Neural progenitor cell (in vitro differentiated cells): Measurements from ENCODE around the gene ASB1. TPM values are rescaled to one million over a fixed set of nuclear protein-coding genes. Genes with fewer than 3 reads are reported as not detected.

Experiments used
- DNase-seq: peaks from one replicate; pipeline ENCODE4 v3.0.0-alpha.2; 2016; ENCODE audit warnings: low spot score
- H2AFZ ChIP-seq: fragments of 200-600 bp; sonication (generic); replicated peaks from 2 replicates; pipeline ENCODE4 v1.6.1; 2016; ENCODE audit warnings: antibody characterized with exemption
- H3F3A ChIP-seq: fragments of 200-600 bp; sonication (generic); 2 replicates; pipeline ENCODE4 v1.6.1; 2016; ENCODE audit warnings: antibody characterized with exemption, low read depth
- H3K27ac ChIP-seq: fragments of 200-600 bp; sonication (generic); 2 replicates; pipeline ENCODE4 v1.5.1; 2016; ENCODE audit warnings: mild to moderate bottlenecking
- H3K27me3 ChIP-seq: fragments of 200-600 bp; sonication (generic); 2 replicates; pipeline ENCODE4 v1.6.1; 2016; ENCODE audit warnings: mild to moderate bottlenecking, moderate library complexity
- H3K36me3 ChIP-seq: fragments of 200-600 bp; sonication (generic); 2 replicates; pipeline ENCODE4 v1.5.1; 2016
- H3K4me1 ChIP-seq: fragments of 200-600 bp; sonication (generic); 2 replicates; pipeline ENCODE4 v1.6.1; 2016; ENCODE audit warnings: mixed run types
- H3K4me2 ChIP-seq: fragments of 200-600 bp; sonication (generic); 2 replicates; pipeline ENCODE4 v1.6.1; 2016
- H3K4me3 ChIP-seq: fragments of 200-600 bp; sonication (generic); 2 replicates; pipeline ENCODE4 v1.5.1; 2016
- H3K79me2 ChIP-seq: fragments of 200-600 bp; sonication (generic); 2 replicates; pipeline ENCODE4 v1.6.1; 2016; ENCODE audit warnings: low read depth
- H3K9ac ChIP-seq: fragments of 200-600 bp; sonication (generic); 2 replicates; pipeline ENCODE4 v1.6.1; 2016
- H3K9me3 ChIP-seq: fragments of 200-600 bp; sonication (generic); 2 replicates; pipeline ENCODE4 v1.5.1; 2016; ENCODE audit warnings: low read depth
- H4K20me1 ChIP-seq: fragments of 200-600 bp; sonication (generic); 2 replicates; pipeline ENCODE4 v1.6.1; 2016; ENCODE audit warnings: low read depth
- H3K27ac Mint-ChIP-seq: 3 replicates; pipeline ENCODE4 v1.8.0; 2021; ENCODE audit warnings: mixed read lengths
- H3K27me3 Mint-ChIP-seq: 2 replicates; pipeline ENCODE4 v1.8.0; 2022; ENCODE audit warnings: low read depth, mild to moderate bottlenecking, inconsistent platforms, moderate library complexity, mixed read lengths; ENCODE audit not compliant: insufficient read depth
- H3K36me3 Mint-ChIP-seq: 3 replicates; pipeline ENCODE4 v1.8.0; 2021; ENCODE audit warnings: mixed read lengths
- H3K4me1 Mint-ChIP-seq: 3 replicates; pipeline ENCODE4 v1.8.0; 2021; ENCODE audit warnings: mixed read lengths
- H3K4me3 Mint-ChIP-seq: 3 replicates; pipeline ENCODE4 v1.8.0; 2021; ENCODE audit warnings: mild to moderate bottlenecking, moderate library complexity, mixed read lengths
- H3K9me3 Mint-ChIP-seq: 3 replicates; pipeline ENCODE4 v1.8.0; 2020; ENCODE audit warnings: mixed read lengths
- EZH2 ChIP-seq: fragments of 200-600 bp; sonication (generic); IDR thresholded peaks from 2 replicates; pipeline ENCODE4 v1.6.1; 2017; ENCODE audit warnings: antibody characterized with exemption, mild to moderate bottlenecking, moderate library complexity
- EZH2phosphoT487 ChIP-seq: fragments of 200-600 bp; sonication (generic); IDR thresholded peaks from 2 replicates; pipeline ENCODE4 v1.6.1; 2017; ENCODE audit warnings: antibody characterized with exemption
- total RNA-seq: library from RNA; depleted of rRNA; stranded (reverse); fragments of >200 nt; gene quantifications from 2 replicates; pipeline ENCODE4 v1.2.3, GENCODE V29; 2015; ENCODE audit warnings: low replicate concordance
- TF ChIP-seq, protein P1 (sequence below): fragments of 200-600 bp; sonication (generic); IDR thresholded peaks from 2 replicates; pipeline ENCODE4 v1.5.1; 2017; ENCODE audit warnings: antibody characterized with exemption, mild to moderate bottlenecking

The ASB1 gene
- total RNA-seq, 1 donor from 2014 or later, result 29.2 TPM

GRCh38 chr2:238433300-238433915, 6.7 kb downstream of the ASB1 start:
- Mint-ChIP-seq H3K4me1 (no peaks in the 10 kb centered on the region), H3K36me3 (peaks cover 40% of the 10 kb centered on the region), H3K27ac (no peak overlapping the region), H3K4me3 (no peak overlapping the region), H3K27me3 (no peaks in the 10 kb centered on the region), H3K9me3 (peaks cover 13% of the 10 kb centered on the region)
- Histone ChIP-seq H2AFZ (no peak overlapping the region), H3K4me2 (no peak overlapping the region), H3K4me1 (peaks cover under 1% of the 10 kb centered on the region), H3K79me2 (peaks cover 88% of the 10 kb centered on the region), H3K36me3 (no peaks in the 10 kb centered on the region), H3K27ac (no peak overlapping the region), H3K9ac (no peak overlapping the region), H4K20me1 (peaks cover 46% of the 10 kb centered on the region), H3K4me3 (no peak overlapping the region), H3F3A (no peaks in the 10 kb centered on the region), H3K9me3 (no peaks in the 10 kb centered on the region), H3K27me3 (no peaks in the 10 kb centered on the region)
- TF ChIP-seq EZH2phosphoT487, result no peak
- TF ChIP-seq, protein P1, sequence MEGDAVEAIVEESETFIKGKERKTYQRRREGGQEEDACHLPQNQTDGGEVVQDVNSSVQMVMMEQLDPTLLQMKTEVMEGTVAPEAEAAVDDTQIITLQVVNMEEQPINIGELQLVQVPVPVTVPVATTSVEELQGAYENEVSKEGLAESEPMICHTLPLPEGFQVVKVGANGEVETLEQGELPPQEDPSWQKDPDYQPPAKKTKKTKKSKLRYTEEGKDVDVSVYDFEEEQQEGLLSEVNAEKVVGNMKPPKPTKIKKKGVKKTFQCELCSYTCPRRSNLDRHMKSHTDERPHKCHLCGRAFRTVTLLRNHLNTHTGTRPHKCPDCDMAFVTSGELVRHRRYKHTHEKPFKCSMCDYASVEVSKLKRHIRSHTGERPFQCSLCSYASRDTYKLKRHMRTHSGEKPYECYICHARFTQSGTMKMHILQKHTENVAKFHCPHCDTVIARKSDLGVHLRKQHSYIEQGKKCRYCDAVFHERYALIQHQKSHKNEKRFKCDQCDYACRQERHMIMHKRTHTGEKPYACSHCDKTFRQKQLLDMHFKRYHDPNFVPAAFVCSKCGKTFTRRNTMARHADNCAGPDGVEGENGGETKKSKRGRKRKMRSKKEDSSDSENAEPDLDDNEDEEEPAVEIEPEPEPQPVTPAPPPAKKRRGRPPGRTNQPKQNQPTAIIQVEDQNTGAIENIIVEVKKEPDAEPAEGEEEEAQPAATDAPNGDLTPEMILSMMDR, result peak; percentile 22
- DNase-seq, result no peak

- Histone ChIP-seq H3K4me2 (no peak overlapping the region), H3K27me3 (no peaks in the 10 kb centered on the region), H3K27ac (no peak overlapping the region), H4K20me1 (peaks cover 45% of the 10 kb centered on the region), H3K4me3 (no peak overlapping the region), H3K9me3 (no peaks in the 10 kb centered on the region), H3K9ac (no peak overlapping the region), H2AFZ (no peak overlapping the region), H3F3A (no peaks in the 10 kb centered on the region), H3K36me3 (no peaks in the 10 kb centered on the region), H3K79me2 (peaks cover 88% of the 10 kb centered on the region), H3K4me1 (no peaks in the 10 kb centered on the region)
- H3K4me3 Mint-ChIP-seq, result no peak overlapping the region
- no peak overlapping the region for H3K27ac Mint-ChIP-seq
- DNase-seq, result no peak
- H3K36me3 Mint-ChIP-seq, result peaks cover 42% of the 10 kb centered on the region
- TF ChIP-seq EZH2phosphoT487 (no peak), EZH2 (no peak)
- TF ChIP-seq, protein P1, result no peak
- peaks cover 13% of the 10 kb centered on the region for H3K9me3 Mint-ChIP-seq
- no peaks in the 10 kb centered on the region for H3K27me3 Mint-ChIP-seq
- peaks cover 3% of the 10 kb centered on the region for H3K4me1 Mint-ChIP-seq
Observed at GRCh38 chr2:238433941-238434845, 7.5 kb downstream of the ASB1 start.

- no peaks in the 10 kb centered on the region for H3K4me1 ChIP-seq
- Mint-ChIP-seq H3K27ac (no peak overlapping the region), H3K36me3 (peaks cover 37% of the 10 kb centered on the region), H3K9me3 (peaks cover 11% of the 10 kb centered on the region), H3K27me3 (no peaks in the 10 kb centered on the region), H3K4me3 (no peak overlapping the region), H3K4me1 (peaks cover 3% of the 10 kb centered on the region)
- H3K36me3 ChIP-seq, result no peaks in the 10 kb centered on the region
- H3K4me2 ChIP-seq, result no peak overlapping the region
- no peak overlapping the region for H2AFZ ChIP-seq
- DNase-seq, result no peak
- H3K27me3 ChIP-seq, result no peaks in the 10 kb centered on the region
- H3F3A ChIP-seq, result no peaks in the 10 kb centered on the region
- no peak overlapping the region for H3K9ac ChIP-seq
- no peak overlapping the region for H3K4me3 ChIP-seq
- no peak overlapping the region for H3K27ac ChIP-seq
- peaks cover 43% of the 10 kb centered on the region for H4K20me1 ChIP-seq
- TF ChIP-seq EZH2phosphoT487 (no peak), EZH2 (no peak)
- TF ChIP-seq, protein P1, result no peak
- H3K9me3 ChIP-seq, result no peaks in the 10 kb centered on the region
- H3K79me2 ChIP-seq, result peaks cover 88% of the 10 kb centered on the region
Observed at GRCh38 chr2:238434846-238435751, 8.4 kb downstream of the ASB1 start.
